OCI-LY3 (cell line): ENCODE measurements around the gene CACNA1C.

Experiments
- H2AFZ ChIP-seq: fragments of 200-600, 300-600 bp; shearing (Covaris generic); 2 replicates; pipeline ENCODE4 v1.6.0; 2014; ENCODE audit warnings: antibody characterized with exemption, low read depth, low read length
- H3K27ac ChIP-seq: fragments of 200-600, 300-600 bp; sonication (generic); 2 replicates; pipeline ENCODE4 v1.5.1; 2014; ENCODE audit warnings: mild to moderate bottlenecking, low read length, moderate library complexity, mixed read lengths
- H3K27me3 ChIP-seq: fragments of 200-600, 300-600 bp; sonication (generic); 2 replicates; pipeline ENCODE4 v1.6.1; 2014; ENCODE audit warnings: low read depth, low read length, mixed read lengths
- H3K36me3 ChIP-seq: fragments of 200-600, 300-600 bp; sonication (generic); replicated peaks from 2 replicates; pipeline ENCODE3; 2014; ENCODE audit warnings: low read depth, low read length, mixed read lengths
- H3K4me1 ChIP-seq: fragments of 300-600, 200-600 bp; sonication (generic); 2 replicates; pipeline ENCODE4 v1.6.1; 2014; ENCODE audit warnings: low read length, mixed read lengths
- H3K4me2 ChIP-seq: fragments of 200-600, 300-600 bp; sonication (generic); 2 replicates; pipeline ENCODE4 v1.6.1; 2014; ENCODE audit warnings: low read length, mixed read lengths
- H3K4me3 ChIP-seq: fragments of 300-600, 200-600 bp; sonication (generic); 2 replicates; pipeline ENCODE4 v1.5.1; 2014; ENCODE audit warnings: antibody characterized with exemption, mild to moderate bottlenecking, low read length, moderate library complexity
- H3K79me2 ChIP-seq: fragments of 300-600, 200-600 bp; shearing (Covaris generic); 2 replicates; pipeline ENCODE4 v1.6.1; 2014; ENCODE audit warnings: mild to moderate bottlenecking, low read length, mixed read lengths
- H3K9ac ChIP-seq: fragments of 300-600, 200-600 bp; shearing (Covaris generic); 2 replicates; pipeline ENCODE4 v1.6.0; 2014; ENCODE audit warnings: mild to moderate bottlenecking, low read length, moderate library complexity
- H3K9me3 ChIP-seq: fragments of 200-600, 300-600 bp; shearing (Covaris generic); 2 replicates; pipeline ENCODE4 v1.6.1; 2014; ENCODE audit warnings: low read length, mixed read lengths; ENCODE audit not compliant: insufficient read depth
- H4K20me1 ChIP-seq: fragments of 200-600, 300-600 bp; sonication (generic); 2 replicates; pipeline ENCODE4 v1.6.1; 2016; ENCODE audit warnings: low read length, mixed read lengths; ENCODE audit not compliant: insufficient read depth
- EZH2phosphoT487 ChIP-seq: fragments of 200-600 bp; shearing (Covaris generic); IDR thresholded peaks from 2 replicates; pipeline ENCODE4 v1.6.1; 2018; ENCODE audit warnings: antibody characterized with exemption, mixed run types, low read depth
- TF ChIP-seq, protein P1 (sequence below): fragments of 200-600, 300-600 bp; sonication (generic); IDR thresholded peaks from 2 replicates; pipeline ENCODE4 v1.5.1; 2014; ENCODE audit warnings: antibody characterized with exemption, low read length, low read depth

Gene CACNA1C

DNA sequence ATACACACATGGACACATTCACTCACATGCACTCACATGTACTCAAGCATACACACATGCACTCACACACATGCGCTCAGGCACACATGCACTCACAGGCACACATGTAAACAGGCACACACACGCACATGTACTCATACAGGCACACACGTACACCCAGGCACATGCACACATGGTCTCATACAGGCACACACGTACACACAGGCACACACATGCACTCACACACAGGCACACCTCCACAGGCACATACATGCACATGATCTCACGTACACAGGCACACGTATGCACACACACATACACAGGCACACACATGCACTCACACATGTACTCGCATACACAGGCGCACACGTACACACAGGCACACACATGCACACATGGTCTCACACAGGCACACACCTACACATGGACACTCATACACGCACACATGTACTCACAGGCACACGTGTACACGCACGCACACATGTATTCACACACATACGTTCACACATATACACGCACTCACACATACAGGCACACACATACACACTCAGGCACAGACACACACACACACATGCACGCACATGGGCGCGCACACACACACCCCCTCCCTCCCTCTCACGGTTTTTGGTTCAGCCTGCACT is 138.9 kb downstream of the CACNA1C start:
- Histone ChIP-seq H3K4me3 (no peak overlapping the region), H3K4me2 (no peak overlapping the region), H3K4me1 (no peaks in the 10 kb centered on the region), H3K36me3 (no peaks in the 10 kb centered on the region), H3K9ac (no peak overlapping the region), H3K27me3 (0 out of 2 replicates have a peak, but pooled peaks cover 4% of the 10 kb centered on the region), H3K79me2 (no peaks in the 10 kb centered on the region), H3K27ac (no peak overlapping the region), H2AFZ (no peak overlapping the region), H3K9me3 (no peaks in the 10 kb centered on the region), H4K20me1 (no peaks in the 10 kb centered on the region)
- TF ChIP-seq, protein P1, sequence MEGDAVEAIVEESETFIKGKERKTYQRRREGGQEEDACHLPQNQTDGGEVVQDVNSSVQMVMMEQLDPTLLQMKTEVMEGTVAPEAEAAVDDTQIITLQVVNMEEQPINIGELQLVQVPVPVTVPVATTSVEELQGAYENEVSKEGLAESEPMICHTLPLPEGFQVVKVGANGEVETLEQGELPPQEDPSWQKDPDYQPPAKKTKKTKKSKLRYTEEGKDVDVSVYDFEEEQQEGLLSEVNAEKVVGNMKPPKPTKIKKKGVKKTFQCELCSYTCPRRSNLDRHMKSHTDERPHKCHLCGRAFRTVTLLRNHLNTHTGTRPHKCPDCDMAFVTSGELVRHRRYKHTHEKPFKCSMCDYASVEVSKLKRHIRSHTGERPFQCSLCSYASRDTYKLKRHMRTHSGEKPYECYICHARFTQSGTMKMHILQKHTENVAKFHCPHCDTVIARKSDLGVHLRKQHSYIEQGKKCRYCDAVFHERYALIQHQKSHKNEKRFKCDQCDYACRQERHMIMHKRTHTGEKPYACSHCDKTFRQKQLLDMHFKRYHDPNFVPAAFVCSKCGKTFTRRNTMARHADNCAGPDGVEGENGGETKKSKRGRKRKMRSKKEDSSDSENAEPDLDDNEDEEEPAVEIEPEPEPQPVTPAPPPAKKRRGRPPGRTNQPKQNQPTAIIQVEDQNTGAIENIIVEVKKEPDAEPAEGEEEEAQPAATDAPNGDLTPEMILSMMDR = no peak
- no peak for TF ChIP-seq EZH2phosphoT487

DNA sequence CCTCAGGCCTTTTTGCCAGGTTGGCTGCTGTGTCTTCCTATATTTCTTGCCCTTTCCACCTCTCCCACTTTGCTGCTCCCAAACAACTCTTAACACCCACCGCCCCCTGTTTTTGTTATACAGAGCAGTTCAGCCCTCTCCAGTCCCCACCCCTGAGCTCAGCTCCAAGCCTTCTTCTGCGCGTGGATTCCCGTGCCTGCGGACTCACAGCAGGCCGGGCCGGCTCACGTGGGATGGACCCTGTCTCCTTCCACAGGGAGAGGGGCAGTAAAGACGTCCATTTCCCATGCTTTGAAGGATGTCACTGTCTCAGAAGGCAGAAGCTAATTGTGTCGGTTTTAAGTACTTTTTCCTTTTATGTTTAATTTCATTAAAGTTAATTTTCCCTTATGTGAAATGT is 139.4 kb downstream of the CACNA1C start:
- Histone ChIP-seq H3K9ac (no peak overlapping the region), H2AFZ (no peak overlapping the region), H3K4me3 (no peak overlapping the region), H3K9me3 (no peaks in the 10 kb centered on the region), H3K36me3 (no peaks in the 10 kb centered on the region), H3K4me1 (no peaks in the 10 kb centered on the region), H3K79me2 (no peaks in the 10 kb centered on the region), H3K27ac (no peak overlapping the region), H3K27me3 (0 out of 2 replicates have a peak, but pooled peaks cover 4% of the 10 kb centered on the region), H3K4me2 (no peak overlapping the region), H4K20me1 (no peaks in the 10 kb centered on the region)
- TF ChIP-seq EZH2phosphoT487 = no peak
- TF ChIP-seq, protein P1 = no peak

DNA sequence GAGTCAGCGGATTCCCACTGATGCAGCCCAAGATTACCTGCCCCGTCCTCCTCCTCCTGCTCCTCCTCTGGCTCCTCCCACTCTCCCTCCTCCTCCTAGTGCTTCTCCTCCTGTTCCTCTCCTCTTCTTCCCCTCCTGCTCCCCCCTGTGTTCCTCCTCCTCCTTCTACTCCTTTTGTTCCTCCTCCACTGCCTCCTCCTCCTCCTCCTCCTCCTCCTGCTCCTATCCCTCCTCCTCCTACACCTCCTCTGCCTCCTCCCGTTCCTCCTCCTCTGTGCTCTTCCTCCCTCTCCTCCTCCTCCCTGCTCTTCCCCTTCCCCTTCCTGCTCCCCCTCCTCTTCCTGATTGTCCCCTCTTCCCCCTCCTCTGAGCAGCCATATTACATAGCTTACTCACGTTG is 141.3 kb downstream of the CACNA1C start:
- Histone ChIP-seq H3K27ac (no peak overlapping the region), H3K27me3 (0 out of 2 replicates have a peak, but pooled peaks cover 4% of the 10 kb centered on the region), H3K79me2 (no peaks in the 10 kb centered on the region), H3K4me3 (no peak overlapping the region), H3K9ac (no peak overlapping the region), H3K4me1 (no peaks in the 10 kb centered on the region), H4K20me1 (no peaks in the 10 kb centered on the region), H3K36me3 (no peaks in the 10 kb centered on the region), H3K9me3 (no peaks in the 10 kb centered on the region), H2AFZ (no peak overlapping the region), H3K4me2 (no peak overlapping the region)
- no peak for TF ChIP-seq EZH2phosphoT487
- TF ChIP-seq, protein P1 = no peak

DNA sequence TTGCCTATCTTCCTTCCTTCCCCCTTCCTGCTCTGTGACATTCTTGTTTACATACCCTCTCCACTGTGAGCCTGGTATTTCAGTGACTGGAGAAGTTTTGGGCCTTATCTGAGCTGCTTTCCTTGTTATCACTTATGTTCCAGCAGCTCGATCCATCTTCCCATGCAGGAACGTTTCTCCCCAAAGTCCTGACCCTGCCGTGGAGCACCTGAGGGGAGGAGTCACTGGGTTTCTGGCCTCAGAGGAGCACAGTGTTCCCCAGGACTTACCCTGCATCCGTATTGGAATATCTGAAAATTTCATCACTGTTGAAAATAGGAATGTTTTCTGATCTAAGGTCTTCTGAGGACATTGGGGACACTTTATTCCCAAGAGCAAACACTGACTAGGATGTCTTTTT is 141.8 kb downstream of the CACNA1C start:
- H3K4me1 ChIP-seq = no peaks in the 10 kb centered on the region
- no peaks in the 10 kb centered on the region for H4K20me1 ChIP-seq
- H3K4me3 ChIP-seq = no peak overlapping the region
- TF ChIP-seq, protein P1 = no peak
- no peaks in the 10 kb centered on the region for H3K36me3 ChIP-seq
- H3K9me3 ChIP-seq = no peaks in the 10 kb centered on the region
- H3K27ac ChIP-seq = no peak overlapping the region
- H3K4me2 ChIP-seq = no peak overlapping the region
- H3K9ac ChIP-seq = no peak overlapping the region
- H3K27me3 ChIP-seq = 0 out of 2 replicates have a peak, but pooled peaks cover 4% of the 10 kb centered on the region
- no peak overlapping the region for H2AFZ ChIP-seq
- no peaks in the 10 kb centered on the region for H3K79me2 ChIP-seq
